HTR-8/SVneo (cell line): ENCODE results near the gene STX2.
"Not testable (repeated sequence)": the region's sequence is repeated elsewhere in the genome, so short reads cannot be mapped to it uniquely, and the experiment has no call there.

Experiments
- DNase-seq: peaks from one replicate; pipeline ENCODE4 v3.0.0; 2011; ENCODE audit warnings: low spot score, mixed read lengths; ENCODE audit not compliant: insufficient read length
- FAIRE-seq: peaks from 2 replicates; lab custom pipeline; 2011; peaks lifted over from hg19 to GRCh38; lab: Jason Lieb, UNC

STX2 gene

DNA sequence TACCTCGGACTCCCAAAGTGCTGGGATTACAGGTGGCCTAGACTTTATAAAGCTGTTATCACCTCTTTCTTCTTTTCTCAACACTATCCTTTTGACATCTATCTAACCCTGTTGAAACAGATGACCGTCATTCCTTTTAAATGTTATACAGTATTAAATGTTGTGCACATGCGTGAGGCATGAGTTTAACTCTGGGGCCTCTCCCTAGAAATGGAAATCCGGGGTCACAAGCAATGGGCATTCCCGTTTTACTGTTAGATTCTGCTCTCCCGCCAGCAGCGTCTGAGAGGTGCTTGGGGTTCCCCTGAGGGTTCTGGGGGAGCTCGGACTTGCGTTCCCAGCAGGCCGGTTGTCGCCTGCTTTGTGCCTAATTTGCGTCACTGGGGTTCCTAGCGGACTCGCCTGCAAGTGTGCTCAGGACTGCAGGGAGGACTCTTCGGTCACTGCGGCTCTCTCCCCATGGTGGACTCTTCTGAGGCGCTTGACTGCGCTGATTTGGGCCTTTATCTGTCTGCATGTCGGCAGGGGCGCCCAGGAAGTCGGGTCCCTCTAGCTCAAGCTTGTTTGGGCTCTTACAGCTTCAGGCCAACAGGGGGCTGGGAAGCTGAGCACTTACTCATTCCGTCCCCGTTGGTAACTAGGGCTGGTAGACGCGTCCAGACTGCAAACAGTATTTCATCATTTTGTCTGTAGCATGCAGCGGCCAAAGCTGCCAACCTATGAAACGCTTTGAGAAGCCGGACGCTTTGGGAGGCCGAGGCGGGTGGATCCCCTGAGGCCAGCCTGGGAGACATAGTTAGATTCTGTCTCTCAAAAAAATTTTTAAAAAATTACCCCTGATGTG lies 31.6 kb upstream of the STX2 start:
- DNase-seq = peak; percentile 66
- FAIRE-seq = peak; percentile 9

DNA sequence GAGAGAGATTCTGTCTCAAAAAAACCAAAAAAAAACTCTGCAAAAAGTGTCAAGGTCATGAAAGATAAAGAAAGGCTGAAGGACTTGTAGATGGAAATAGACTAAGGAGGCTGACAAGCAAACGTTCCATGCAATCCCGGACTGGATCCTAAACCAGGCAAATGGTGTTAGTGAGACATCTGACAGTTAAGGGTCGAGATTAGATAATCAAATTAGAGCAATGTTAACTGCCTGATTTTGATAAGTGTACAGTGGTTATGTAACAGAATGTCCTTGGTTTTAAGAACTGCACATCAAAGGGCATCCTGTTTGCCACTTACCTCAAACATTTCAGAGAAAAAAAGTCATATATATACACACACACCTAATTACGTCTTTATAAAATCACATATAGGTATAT lies 29.4 kb upstream of the STX2 start:
- FAIRE-seq (no peak), DNase-seq (no peak)

DNA sequence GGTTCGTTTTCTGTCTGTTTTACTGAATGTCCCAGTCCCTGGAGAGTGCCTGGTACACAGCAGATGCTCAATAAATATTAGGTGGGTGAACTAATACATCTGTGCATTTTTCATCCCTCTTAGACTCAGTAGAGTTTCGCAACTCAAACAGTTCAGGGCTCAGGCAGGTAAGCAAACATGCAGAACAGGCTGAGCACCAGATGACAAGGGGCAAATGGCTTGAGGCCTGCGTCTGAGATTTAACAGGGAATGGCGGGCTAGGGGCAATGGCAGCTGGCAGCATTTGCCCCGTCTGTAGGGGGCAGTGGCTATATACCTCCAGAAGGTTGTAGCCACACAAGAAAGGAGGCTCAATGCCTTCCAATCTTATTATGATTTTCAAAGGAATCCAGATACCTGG lies 24.2 kb upstream of the STX2 start:
- no peak for DNase-seq
- no peak for FAIRE-seq

DNA sequence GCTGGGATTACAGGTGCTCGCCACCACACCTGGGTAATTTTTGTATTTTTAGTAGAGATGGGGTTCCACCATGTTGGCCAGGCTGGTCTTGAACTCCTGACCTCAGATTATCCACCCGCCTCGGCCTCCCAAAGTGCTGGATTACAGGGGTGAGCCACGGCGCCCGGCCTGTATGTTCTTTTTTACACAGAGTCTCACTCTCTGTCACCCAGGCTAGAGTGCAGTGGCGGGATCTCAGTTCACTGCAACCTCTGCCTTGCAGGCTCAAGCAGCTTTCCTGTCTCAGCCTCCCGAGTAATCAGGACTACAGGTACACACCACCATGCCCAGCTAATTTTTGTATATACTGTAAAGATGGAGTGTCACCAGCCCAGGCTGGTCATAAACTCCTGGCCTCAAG lies 23.7 kb upstream of the STX2 start:
- not testable (repeated sequence) for FAIRE-seq, DNase-seq

DNA sequence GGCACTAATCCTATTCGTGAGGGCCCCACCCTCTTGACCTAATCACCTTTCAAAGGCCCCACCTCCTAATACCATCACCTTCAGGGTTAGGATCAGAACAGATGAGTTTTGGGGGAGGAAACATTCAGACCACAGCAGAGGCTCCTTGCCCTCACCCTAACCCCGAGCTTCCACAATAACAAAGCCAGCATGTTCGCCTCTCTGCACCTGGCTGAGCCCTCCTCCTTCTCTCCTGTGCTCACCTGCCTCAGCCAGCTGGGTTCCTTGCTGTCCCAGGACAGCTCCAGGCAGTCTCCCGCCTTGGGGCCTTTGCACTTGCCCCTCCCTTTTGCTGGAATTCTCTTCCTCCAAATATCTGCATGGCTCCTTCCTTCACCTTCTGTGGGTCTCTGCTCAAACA lies 23.1 kb upstream of the STX2 start:
- no peak for DNase-seq
- no peak for FAIRE-seq

DNA sequence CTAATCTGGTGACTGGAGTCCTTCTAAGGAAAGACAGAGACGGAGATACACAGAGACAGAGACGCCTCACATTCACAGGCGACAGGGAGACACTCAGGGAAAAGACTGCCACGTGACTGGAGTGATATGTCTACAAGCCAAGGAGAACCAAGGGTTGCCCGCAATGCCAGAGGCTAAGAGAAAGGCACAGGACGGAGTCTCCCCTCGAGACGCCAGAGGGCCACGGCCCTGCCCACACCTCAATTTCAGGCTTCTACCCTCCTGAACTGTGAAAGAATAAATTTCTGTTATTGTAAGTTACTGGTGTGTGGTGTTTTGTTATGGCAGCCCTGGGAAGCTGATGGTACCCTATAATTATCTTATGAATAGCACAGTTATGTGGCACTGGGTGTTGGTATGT lies 21.3 kb upstream of the STX2 start:
- DNase-seq (no peak), FAIRE-seq (no peak)

DNA sequence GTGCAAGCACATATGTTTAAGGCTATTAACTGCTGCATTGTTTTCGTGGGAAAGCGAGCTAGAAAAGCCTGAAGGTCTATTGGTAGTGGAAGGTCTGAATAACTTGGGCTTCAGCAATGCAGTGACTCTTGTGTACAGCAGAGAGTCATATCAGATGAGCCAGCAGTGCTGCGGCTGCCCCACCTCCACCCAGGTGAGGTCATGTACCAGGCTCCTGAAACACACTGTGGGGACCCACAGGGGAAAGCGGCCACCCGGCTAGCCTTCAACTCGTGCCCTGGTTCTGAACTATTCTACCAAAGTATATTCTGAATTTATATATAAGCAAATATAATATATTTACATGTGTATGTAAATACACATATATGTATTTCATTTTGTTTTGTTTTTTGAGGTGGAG lies 20.1 kb upstream of the STX2 start:
- FAIRE-seq (no peak), DNase-seq (no peak)

DNA sequence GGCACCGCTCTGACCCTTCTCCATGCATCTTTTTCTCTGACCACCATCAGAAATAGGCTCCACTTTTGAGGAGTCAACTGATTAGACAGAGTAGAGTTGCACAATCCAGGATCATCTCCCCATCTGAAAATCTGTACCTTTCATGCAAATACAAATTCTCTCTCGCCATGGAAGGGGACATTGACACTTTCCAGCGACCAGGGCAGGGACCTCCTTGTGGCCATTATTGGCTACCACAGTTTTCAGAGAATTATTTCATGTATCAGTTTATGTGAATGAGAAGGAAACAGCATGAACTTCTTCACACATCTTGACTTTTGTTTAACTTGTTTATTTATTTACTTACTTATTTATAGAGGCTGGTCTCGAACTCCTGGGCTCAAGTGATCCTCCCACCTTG lies 19.0 kb upstream of the STX2 start:
- FAIRE-seq (no peak), DNase-seq (no peak)

DNA sequence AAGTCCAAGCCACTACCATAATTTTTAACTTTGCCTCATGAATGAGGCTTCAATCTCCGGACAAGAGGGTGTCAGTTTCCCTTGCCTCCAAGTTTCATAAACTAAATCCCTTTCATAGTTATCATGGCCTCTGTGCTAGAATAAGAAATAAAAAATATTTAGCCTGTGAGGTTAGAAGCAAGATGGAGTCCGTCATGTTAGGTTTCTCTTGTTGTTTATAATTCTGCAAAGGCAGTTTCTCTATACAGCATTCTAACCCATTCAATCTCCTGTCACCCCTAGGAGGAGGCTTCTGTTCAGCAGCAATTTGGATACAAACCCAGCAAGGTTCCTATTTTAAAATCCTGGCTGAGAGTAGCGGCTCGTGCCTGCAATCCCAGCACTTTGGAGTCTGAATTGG lies 17.0 kb upstream of the STX2 start:
- DNase-seq (no peak), FAIRE-seq (no peak)

DNA sequence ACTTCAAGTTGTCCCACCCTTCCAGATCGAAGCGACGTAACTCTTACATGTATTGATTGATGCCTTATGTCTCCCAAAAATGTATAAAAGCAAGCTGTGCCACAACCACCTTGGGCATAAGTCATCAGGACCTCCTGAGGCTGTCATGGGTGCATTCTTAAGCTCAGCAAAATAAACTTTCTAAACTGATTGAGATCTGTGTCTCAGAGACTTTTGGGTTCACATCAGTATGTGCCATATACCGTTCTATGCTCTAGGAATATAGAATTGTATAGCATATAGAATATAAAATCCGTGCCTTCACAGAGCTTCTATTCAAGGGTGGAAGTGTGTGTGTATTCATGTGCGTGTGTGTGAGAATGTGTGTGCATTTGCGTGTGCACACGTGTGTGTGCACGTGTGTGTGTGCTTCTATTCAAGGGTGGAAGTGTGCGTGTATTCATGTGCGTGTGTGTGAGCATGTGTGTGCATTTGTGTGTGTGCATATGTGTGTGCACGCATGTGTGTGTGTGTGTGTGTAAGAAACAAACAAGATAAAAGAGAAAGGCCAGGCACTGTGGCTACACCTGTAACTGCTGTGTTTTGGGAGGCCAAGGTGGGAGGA lies 11.5 kb upstream of the STX2 start:
- DNase-seq (no peak), FAIRE-seq (peak; percentile 60)

DNA sequence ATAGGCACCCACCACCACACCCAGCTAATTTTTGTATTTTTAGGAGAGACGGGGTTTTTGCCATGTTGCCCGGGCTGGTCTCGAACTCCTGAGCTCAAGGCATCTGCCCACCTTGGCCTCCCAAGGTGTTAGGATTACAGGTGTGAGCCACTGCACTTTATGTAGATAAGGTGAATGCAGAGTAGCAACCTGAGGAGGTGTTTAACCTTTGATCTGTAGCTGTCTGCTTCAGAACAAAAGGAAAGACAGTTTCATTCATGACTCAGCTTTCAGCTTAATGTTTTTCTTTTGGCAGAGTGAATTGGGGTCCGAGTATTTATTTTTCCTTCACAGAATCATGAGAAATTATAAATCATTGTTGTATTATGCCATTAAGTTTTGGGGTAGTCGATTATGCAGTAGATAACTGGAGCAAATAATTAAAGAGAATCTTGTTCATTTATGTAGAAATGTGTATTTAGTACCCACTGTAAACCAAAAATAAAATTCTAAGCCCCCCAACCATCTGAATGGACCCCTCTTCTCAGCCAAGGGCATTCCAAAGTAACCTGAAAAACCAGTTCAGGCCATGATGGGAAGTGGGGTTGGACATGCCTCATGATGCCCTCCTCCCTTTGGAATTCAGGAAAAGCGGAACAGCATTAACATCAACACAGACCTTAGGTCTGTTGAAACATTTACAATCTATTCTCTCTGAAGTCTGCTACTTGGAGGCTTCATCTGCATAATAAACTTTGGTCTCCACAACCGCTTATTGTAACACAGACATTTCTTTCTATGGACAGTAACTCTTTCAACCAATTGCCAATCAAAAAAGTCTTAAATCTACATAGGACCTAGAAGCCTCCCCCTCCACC lies 10.7 kb upstream of the STX2 start:
- no peak for DNase-seq
- no peak for FAIRE-seq

DNA sequence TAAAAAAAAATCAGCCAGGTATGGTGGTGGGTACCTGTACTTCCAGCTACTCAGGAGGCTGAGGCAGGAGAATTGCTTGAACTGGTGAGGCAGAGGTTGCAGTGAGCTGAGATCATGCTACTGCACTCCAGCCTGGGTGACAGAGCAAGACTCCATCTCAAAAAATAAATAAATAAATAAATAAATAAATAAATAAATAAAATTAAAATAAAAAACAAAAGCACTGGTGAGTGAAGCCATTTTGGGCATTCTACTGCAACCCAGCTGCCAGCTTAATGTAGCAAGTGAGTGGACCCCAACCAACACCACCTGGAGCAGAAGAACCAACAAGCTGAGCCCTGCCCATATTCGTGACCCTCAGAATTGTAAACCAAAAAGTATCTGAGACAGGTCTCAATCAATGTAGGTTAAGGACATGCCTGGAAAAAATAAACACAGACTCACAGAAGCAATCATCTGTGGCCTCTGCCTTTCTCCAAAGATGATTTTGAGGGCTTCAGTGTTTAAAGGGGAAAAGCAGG lies 9.8 kb upstream of the STX2 start:
- not testable (repeated sequence) for FAIRE-seq, DNase-seq

DNA sequence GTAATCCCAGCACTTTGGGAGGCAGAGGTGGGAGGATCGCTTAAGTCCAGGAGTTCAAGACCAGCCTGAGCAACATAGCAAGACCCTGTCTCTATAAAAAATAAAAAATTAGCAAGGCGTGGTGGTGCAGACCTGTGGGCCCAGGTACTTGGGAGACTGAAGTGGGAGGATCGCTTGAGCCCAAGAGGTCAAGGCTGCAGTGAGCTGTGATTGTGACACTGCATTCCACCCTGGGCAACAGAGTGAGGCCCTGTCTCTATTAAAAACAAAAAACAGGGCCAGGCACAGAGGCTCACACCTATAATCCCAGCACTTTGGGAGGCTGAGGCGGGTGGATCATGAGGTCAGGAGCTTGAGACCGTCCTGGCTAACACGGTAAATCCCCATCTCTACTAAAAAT lies 9.1 kb upstream of the STX2 start:
- not testable (repeated sequence) for FAIRE-seq, DNase-seq

DNA sequence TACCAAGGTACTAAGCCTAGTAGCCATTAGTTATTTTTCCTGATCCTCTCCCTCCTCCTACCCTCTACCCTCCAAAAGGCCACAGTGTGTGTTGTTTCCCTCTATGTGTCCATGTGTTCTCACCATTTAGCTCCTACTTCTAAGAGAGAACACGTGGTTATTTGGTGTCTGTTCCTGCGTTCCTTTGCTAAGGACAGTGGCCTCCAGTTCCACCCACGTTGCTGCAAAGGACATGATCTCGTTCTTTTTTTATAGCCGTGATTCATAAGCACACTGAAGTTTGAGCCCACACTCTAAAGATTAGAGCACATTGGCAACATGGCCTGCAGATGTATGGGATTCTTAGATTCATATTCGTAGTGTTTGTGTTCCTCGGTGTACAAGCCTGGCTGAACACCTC lies 8.1 kb upstream of the STX2 start:
- FAIRE-seq = no peak
- no peak for DNase-seq

DNA sequence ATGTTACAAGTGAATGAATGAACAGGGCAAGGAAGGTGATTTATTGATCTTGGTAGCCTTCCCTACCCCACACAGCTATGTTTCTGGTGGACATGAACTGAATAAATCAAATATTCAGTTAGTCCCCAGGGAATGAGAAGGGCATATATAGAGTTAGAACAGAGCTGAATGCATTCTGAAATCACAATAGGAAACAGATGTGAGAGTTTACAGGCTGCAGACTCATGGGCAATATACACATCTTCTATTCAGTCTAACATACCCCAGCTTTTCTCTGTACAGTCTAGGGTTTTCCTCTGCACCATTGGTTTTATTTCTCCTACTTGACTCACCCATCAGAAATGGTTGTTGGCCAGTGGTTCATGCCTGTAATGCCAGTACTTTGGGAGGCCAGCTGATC lies 7.3 kb upstream of the STX2 start:
- FAIRE-seq (no peak), DNase-seq (no peak)

DNA sequence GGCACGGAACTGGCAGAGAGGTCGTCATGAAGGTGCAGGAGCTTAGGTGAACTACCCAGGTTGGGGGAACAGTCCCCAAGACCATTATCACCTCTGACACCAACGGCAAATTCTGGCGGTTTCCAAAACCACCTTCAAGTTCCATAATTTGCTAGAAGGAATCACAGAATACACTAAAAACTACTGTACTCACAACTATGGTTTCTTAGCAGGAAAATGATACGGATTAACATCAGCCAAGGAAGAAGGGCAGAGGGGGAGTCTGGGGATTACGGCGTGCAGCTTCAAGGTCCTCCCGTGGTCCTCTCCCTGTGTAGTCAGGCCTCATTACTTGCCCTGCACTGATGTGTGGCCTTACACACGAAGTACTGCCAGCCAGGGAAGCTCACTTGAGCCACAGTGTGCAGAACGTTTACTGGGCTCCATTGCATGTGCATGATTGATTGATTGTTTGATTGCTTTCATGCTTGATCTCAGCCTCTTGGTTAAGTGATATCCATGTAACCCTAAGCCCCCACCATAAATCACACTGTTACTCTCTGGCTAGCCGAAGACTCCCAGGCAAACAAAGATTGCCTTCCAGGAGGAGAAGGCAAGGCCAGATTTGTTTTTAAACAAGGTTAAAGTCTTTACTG lies 837 bp upstream of the STX2 start:
- DNase-seq (no peak), FAIRE-seq (no peak)

DNA sequence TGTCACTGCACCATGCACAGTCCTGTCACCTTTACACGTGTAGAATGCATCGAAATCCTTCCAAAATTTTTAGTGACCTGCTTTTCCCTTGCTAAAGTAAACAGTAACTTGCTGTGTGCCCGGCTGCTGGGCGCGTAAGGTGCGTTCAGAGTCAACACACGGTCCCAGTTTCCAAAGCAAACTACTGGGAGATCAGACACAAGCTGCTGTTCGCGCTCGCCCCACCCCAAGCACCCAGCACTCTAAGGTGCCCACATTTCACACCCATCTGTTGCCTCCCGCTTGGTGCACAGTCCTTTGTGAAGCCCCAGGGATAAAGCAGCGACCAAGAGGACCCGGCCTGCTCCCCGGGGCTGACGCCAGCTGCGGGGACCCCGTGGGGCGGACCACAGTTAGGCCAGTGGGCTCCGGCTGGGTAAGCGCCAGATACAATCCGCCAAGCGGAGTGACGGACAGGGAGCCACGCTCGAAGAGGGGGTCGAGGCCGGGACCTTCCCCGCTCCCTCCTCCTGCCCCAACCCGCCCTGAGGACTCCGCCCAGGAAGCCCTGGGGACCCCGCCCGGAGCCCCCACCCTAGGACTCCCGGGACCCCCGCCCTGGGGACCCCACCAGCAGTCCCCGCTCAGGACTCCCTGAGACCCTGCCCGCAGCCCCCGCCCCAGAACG lies 633 bp downstream of the STX2 start:
- DNase-seq = no peak
- FAIRE-seq = no peak

DNA sequence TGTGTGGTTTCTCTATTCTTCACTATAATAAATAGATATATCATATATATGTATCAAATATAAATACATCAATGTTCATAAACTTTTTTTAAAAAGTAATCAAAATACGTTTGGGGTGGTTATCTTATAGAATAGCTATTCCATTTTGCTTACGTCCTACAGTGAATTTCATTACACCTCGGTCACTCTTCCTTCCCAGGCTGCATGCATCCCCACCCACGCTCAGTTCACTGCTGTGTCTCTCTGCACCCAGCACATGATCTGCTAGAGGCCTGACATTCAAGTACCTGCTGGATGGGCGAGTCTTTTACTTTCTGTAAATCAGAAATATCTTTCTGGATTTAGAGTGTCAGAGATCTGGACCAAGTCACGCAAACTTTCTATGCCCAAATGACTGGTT lies 3.6 kb downstream of the STX2 start:
- DNase-seq = no peak
- FAIRE-seq = no peak

DNA sequence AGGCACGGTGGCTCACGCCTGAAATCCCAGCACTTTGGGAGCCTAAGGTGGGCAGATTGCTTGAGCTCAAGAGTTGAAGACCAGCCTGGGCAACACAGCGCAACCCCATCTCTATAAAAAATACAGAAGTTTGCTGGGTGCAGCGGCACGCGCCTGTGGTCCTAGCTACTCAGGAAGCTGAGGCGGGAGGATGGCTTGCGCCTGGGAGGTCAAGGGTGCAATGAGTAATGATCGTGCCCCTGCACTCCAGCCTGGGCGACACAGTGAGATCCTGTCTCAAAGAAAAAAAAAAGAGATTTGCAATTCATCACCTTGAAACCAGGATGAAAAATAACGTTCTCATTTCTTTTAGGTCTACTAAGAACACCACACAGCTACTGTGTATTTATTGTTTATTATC lies 4.0 kb downstream of the STX2 start:
- DNase-seq (no peak), FAIRE-seq (no peak)
